Stimulated activated memory B cell treated with anti-CD40 and anti-IgM and Interleukin-4, amounts not matched to agents 10 μg/mL and 1 μg/mL and 100 μg/mL, for 72 hours (primary cell): Measurements from ENCODE around the gene PPARG.

Experiments
- ATAC-seq: fragments of 150-1000 bp; cut with Tn5 transposase; 2 replicates; pipeline ENCODE4 v1.10.0; 2021
- H3K27ac Mint-ChIP-seq: one replicate; pipeline ENCODE4 v1.8.0; 2022; ENCODE audit warnings: mild to moderate bottlenecking, mixed read lengths
- H3K27me3 Mint-ChIP-seq: one replicate; pipeline ENCODE4 v1.8.0; 2022; ENCODE audit warnings: mixed read lengths
- H3K36me3 Mint-ChIP-seq: one replicate; pipeline ENCODE4 v1.8.0; 2022; ENCODE audit warnings: mixed read lengths
- H3K4me1 Mint-ChIP-seq: one replicate; pipeline ENCODE4 v1.8.0; 2022; ENCODE audit warnings: mixed read lengths
- H3K4me3 Mint-ChIP-seq: one replicate; pipeline ENCODE4 v1.8.0; 2022; ENCODE audit warnings: mild to moderate bottlenecking, moderate library complexity, mixed read lengths
- H3K9me3 Mint-ChIP-seq: one replicate; pipeline ENCODE4 v1.8.0; 2022; ENCODE audit warnings: mixed read lengths

The PPARG gene

DNA sequence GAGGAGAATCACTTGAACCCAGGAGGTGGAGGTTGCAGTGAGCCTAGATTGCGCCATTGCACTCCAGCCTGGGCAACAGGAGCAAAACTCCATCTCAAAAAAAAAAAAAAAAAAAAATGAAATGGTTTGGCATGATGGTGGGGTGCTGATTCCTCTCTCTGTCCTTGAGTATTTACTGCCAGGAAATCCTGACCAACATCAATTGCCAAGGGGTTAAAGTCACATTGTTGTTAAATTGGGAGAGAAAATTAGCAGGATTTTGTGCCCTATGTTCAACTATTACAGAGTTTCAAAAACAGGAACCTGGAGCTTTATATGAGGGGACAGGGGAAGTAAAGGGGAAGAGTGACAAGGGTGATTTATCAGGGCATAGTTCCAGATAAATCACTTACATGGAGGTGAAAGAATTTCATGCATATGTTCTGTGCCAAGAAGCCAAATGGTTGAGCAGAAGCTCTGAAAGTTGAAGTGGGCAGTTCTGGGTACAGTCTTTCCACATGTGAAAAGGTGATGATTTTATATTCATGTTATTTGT lies 124.9 kb downstream of the PPARG start:
- H3K27ac Mint-ChIP-seq: no peak overlapping the region
- H3K4me3 Mint-ChIP-seq: no peak overlapping the region
- ATAC-seq: no peak
- no peaks in the 10 kb centered on the region for H3K27me3 Mint-ChIP-seq
- H3K36me3 Mint-ChIP-seq: no peaks in the 10 kb centered on the region
- H3K4me1 Mint-ChIP-seq: no peaks in the 10 kb centered on the region
- H3K9me3 Mint-ChIP-seq: no peaks in the 10 kb centered on the region

DNA sequence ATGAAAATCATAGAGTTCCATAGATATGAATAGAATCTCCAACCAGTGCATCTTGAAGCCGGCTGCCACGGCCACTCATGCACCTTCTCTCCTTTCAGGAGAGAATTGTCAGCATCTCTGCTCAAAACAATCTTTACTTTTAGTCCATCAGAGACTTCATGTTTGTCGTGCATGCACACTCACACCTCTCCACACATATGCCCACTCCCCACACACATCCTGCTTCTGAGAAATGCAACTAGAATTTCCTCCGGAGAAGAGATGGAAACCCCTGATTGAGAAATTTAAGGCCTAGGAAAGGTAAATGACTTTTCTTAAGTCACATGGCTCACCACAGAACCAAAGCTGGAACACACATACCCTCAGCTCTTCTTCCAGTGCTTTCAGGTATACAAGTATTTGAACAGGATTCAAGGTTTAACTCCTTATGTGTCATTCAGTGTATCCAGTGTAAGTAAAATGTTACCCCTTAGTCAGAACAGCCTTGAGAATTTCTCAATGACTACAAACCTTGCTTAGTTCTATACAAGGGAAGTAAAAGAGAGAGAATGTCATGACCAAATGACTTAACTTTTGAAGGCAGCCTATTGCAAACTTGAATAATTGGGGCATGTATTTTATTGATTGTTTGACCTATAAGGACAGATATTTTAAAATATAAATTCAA lies 126.3 kb downstream of the PPARG start:
- H3K36me3 Mint-ChIP-seq: no peaks in the 10 kb centered on the region
- no peaks in the 10 kb centered on the region for H3K27me3 Mint-ChIP-seq
- no peak for ATAC-seq
- H3K9me3 Mint-ChIP-seq: no peaks in the 10 kb centered on the region
- no peak overlapping the region for H3K27ac Mint-ChIP-seq
- no peaks in the 10 kb centered on the region for H3K4me1 Mint-ChIP-seq
- H3K4me3 Mint-ChIP-seq: no peak overlapping the region

DNA sequence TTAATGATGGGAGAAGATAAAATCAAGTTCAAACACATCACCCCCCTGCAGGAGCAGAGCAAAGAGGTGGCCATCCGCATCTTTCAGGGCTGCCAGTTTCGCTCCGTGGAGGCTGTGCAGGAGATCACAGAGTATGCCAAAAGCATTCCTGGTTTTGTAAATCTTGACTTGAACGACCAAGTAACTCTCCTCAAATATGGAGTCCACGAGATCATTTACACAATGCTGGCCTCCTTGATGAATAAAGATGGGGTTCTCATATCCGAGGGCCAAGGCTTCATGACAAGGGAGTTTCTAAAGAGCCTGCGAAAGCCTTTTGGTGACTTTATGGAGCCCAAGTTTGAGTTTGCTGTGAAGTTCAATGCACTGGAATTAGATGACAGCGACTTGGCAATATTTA lies 127.9 kb downstream of the PPARG start:
- H3K36me3 Mint-ChIP-seq: no peaks in the 10 kb centered on the region
- no peaks in the 10 kb centered on the region for H3K27me3 Mint-ChIP-seq
- H3K27ac Mint-ChIP-seq: no peak overlapping the region
- H3K9me3 Mint-ChIP-seq: no peaks in the 10 kb centered on the region
- no peak for ATAC-seq
- H3K4me3 Mint-ChIP-seq: no peak overlapping the region
- no peaks in the 10 kb centered on the region for H3K4me1 Mint-ChIP-seq

DNA sequence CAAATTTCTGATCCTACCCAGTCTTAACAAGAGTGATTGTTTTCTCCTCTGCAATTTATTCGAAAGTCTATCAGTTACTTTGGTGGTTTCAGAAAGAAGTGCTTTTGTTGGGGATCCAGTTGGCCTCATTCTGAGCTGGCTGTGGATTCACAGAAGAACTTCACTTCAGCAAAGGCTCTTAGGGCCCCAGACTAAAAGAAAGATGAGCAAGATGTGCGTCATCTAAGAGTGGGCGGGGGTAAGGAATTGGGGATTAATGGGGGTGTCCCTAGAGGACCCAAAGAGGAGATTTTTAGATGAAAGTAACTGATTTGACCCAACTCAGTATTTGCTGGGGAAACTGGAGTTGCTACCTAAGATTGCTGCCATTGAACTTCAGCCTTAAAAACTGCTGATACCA lies 131.5 kb downstream of the PPARG start:
- Mint-ChIP-seq H3K9me3 (no peaks in the 10 kb centered on the region), H3K36me3 (no peaks in the 10 kb centered on the region), H3K4me1 (no peaks in the 10 kb centered on the region), H3K27me3 (peaks cover 16% of the 10 kb centered on the region), H3K27ac (no peak overlapping the region), H3K4me3 (no peak overlapping the region)
- ATAC-seq: no peak

DNA sequence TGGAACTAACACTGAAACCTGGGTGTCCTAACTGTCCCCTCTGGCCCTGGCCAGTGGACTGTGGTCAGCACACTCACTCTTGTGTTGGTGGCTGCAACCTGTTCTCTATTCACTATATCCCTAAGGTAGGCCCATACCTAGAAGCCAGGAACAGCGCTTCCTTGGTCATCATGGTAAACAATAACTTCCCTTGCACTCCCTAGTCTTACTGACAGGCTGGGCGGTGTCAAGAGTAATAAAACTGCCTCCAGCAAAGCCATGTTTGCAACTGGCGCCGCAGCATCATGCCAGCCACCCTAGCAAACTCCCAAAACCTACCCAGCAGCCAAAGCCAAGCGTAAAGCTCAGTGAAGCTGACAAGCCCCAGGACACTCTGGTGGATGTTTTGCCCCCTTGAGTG lies 132.3 kb downstream of the PPARG start:
- ATAC-seq: no peak
- H3K27ac Mint-ChIP-seq: no peak overlapping the region
- no peak overlapping the region for H3K4me3 Mint-ChIP-seq
- H3K9me3 Mint-ChIP-seq: no peaks in the 10 kb centered on the region
- peaks cover 23% of the 10 kb centered on the region for H3K27me3 Mint-ChIP-seq
- H3K36me3 Mint-ChIP-seq: no peaks in the 10 kb centered on the region
- no peaks in the 10 kb centered on the region for H3K4me1 Mint-ChIP-seq

DNA sequence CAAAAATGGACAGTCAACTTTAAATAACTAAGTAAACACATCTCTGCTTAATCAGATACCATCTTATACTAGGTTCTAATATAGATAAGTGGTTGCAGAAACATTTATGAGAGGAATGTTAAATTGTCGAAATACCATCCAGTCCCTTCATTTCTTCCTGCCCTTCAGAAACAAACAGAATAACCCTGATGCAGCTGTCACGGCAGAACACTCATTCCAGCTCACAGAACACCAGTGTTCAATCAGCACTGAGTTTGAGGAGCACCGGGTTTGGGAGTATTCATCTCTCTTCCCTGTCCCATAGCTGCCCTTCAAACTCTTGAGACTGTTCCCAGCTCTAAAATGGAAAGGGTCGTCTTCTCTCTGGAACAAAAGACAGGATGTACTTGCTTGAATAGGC lies 134.3 kb downstream of the PPARG start:
- no peak overlapping the region for H3K4me3 Mint-ChIP-seq
- no peak overlapping the region for H3K27ac Mint-ChIP-seq
- ATAC-seq: no peak

DNA sequence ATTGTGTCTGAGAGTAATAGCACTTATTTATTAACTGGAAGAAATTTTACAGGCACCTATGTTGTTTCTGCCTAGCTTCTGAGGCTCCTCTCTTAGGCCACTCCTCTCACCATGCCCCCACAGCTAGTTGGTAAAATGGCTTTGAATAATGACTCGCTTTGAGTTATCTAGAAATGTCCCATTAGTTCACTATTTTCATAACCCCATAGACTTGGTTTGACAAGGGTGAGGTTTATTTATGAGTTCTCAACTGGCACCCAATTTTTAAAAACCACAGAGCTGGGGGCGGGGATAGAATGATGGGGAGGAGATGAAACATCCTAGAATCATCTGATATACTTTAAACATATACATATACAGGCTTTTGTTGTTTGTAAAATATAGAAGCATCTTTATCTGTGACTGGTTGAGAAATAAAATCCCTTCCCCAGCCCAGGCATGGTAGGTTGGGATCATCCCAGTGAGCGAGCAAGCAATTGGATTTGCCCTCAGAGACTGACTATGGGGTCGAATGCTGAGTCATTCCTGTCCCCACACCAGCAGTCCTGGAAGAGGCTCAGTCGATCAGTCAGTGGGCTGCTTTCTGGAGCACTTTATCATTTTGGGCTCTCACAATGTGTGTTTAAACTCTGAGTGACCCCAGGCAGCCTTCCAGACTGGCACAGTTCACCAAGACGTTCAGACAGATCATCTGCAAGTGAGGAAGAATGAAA lies 135.2 kb downstream of the PPARG start:
- peaks cover 26% of the 10 kb centered on the region for H3K27me3 Mint-ChIP-seq
- H3K9me3 Mint-ChIP-seq: no peaks in the 10 kb centered on the region
- H3K4me1 Mint-ChIP-seq: no peaks in the 10 kb centered on the region
- H3K36me3 Mint-ChIP-seq: no peaks in the 10 kb centered on the region
- no peak overlapping the region for H3K4me3 Mint-ChIP-seq
- ATAC-seq: peak; percentile 35
- no peak overlapping the region for H3K27ac Mint-ChIP-seq

More for the DNA sequence above, 134.3 kb downstream of the PPARG start:
- H3K4me1 Mint-ChIP-seq: no peaks in the 10 kb centered on the region
- H3K27me3 Mint-ChIP-seq: peaks cover 26% of the 10 kb centered on the region
- no peaks in the 10 kb centered on the region for H3K9me3 Mint-ChIP-seq
- H3K36me3 Mint-ChIP-seq: no peaks in the 10 kb centered on the region

DNA sequence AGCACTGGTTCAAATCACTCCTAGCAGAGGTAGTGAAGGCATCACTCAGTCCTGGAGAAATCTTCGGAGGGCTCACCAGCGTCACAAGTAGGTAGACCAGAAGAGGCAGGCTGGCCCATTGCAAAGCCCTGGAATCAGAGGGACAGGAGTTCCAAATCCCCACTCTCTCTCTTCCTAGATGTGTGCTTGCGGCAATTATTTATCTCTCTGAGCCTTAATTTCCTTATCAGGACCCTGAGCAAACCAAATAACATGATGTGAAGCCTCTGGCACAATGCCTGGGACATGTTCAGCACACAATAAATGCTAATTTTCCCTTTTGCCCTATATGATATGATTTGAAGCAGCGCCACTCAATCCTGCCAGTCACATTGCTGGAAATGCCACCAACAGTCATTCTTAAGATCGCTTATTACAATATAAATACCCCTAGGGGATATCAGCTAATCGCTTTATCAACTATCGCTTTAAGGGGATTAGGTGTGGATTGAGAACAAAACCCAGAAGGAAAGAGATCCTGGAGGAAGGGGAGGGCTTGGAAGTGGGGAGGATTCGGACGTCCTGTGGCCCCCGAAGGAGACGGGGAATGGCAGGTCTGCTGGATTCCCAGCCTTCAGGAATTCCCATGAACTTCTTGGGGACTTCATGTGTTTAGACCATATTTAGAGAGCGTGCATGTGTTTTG lies 135.9 kb downstream of the PPARG start:
- ATAC-seq: no peak
- H3K27ac Mint-ChIP-seq: no peak overlapping the region
- H3K9me3 Mint-ChIP-seq: no peaks in the 10 kb centered on the region
- no peaks in the 10 kb centered on the region for H3K4me1 Mint-ChIP-seq
- H3K36me3 Mint-ChIP-seq: no peaks in the 10 kb centered on the region
- no peak overlapping the region for H3K4me3 Mint-ChIP-seq
- peaks cover 26% of the 10 kb centered on the region for H3K27me3 Mint-ChIP-seq

DNA sequence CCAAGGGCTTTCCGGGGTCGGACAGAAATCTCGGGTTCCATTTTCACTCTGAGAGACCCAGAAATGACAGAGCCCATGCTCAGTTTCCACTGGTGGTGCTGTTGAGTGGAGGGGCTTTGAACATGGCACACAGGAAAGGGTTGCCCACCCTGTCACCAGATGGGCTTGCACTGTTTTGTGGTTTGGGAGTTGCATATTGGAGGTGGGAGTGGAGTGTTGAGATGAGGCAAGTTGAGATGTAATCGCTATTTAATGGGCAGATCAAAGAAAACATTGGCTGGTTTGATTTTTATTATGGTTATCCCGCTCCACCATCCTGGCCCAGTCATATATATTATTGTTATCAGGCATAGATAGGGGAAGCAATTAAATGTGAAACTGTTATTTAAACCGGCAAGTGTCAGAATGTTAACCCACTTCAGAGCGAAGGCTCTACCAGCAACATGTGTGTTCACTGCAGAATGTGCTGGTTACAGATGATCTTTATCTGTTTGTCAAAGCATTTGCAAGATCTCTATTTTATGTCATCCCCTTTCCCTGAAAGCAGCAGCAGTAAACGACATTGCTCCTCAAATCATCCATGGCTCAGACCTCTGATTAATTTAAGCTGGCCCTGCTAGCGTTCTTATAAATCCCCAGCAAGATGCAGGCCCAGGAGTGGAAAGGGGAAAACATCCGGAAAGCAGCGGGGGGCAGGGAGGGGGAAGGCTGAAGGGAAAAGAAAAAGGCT lies 137.1 kb downstream of the PPARG start:
- Mint-ChIP-seq H3K27ac (no peak overlapping the region), H3K36me3 (no peaks in the 10 kb centered on the region), H3K4me3 (no peak overlapping the region), H3K27me3 (peaks cover 26% of the 10 kb centered on the region), H3K9me3 (no peaks in the 10 kb centered on the region), H3K4me1 (no peaks in the 10 kb centered on the region)
- no peak for ATAC-seq

DNA sequence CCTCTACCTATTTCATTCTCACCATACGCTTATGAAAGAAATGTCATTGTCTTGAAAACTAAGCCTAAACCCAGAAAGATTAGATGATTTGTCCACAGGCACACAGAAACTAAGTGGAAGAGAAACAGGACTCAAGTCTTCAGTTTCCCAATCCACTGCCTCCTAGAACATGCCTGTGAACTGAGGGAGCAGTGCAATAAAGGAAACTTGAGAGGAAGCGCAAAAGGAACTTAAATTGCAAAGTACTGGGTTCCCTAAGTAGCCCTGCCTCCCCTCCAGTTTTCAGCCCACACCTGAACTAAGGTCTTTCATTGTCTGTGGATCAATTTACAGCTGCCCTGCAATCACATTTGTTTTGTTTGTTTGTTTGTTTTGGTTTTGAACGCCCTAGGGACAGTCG lies 138.7 kb downstream of the PPARG start:
- no peaks in the 10 kb centered on the region for H3K9me3 Mint-ChIP-seq
- ATAC-seq: no peak
- H3K36me3 Mint-ChIP-seq: no peaks in the 10 kb centered on the region
- H3K4me3 Mint-ChIP-seq: no peak overlapping the region
- H3K27me3 Mint-ChIP-seq: peaks cover 26% of the 10 kb centered on the region
- no peaks in the 10 kb centered on the region for H3K4me1 Mint-ChIP-seq
- H3K27ac Mint-ChIP-seq: no peak overlapping the region

DNA sequence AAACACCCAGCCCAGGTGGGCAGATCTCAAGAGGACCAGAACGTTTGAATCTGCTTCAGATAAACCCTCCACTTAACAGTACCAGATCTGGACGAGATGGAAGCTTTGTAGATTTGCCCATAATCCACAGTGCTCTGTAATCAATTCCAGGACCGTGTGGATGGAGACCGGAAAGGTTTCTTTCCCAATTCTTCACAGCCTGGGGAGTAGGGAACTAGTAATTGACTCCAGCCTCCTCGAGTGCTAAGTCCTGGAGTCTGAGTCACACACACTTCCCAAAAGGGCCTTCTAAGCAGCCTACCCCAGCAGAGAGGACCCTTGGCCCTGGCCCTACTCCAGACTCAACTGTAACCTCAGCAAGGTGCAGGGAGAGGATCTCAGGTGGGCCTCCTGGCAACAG lies 139.3 kb downstream of the PPARG start:
- H3K4me3 Mint-ChIP-seq: no peak overlapping the region
- ATAC-seq: peak; percentile 31

DNA sequence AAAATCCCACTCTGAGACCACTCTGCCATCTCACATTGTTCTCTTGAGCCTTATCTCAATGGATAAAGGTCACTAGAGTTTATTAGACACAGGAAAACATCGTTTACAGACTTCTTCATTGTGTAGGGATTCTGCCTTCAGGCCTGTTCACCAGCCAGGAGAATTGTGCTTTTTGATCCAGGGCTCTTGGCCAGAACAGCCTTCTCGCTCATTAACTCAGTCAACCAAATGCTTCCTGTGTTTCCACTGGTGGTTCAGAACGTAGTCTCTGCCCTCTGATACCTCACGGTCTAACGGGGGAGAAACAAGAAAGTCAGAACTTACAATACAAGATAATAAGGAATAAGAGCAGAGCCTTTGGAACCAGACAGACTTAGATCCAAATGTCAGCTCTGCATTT lies 141.2 kb downstream of the PPARG start:
- no peak for ATAC-seq
- H3K27ac Mint-ChIP-seq: no peak overlapping the region
- H3K36me3 Mint-ChIP-seq: no peaks in the 10 kb centered on the region
- H3K4me3 Mint-ChIP-seq: no peak overlapping the region
- H3K4me1 Mint-ChIP-seq: no peaks in the 10 kb centered on the region
- peaks cover 18% of the 10 kb centered on the region for H3K27me3 Mint-ChIP-seq
- H3K9me3 Mint-ChIP-seq: no peaks in the 10 kb centered on the region

More for the DNA sequence above, 139.3 kb downstream of the PPARG start:
- no peaks in the 10 kb centered on the region for H3K4me1 Mint-ChIP-seq
- no peaks in the 10 kb centered on the region for H3K9me3 Mint-ChIP-seq
- peaks cover 26% of the 10 kb centered on the region for H3K27me3 Mint-ChIP-seq
- no peak overlapping the region for H3K27ac Mint-ChIP-seq
- H3K36me3 Mint-ChIP-seq: no peaks in the 10 kb centered on the region

DNA sequence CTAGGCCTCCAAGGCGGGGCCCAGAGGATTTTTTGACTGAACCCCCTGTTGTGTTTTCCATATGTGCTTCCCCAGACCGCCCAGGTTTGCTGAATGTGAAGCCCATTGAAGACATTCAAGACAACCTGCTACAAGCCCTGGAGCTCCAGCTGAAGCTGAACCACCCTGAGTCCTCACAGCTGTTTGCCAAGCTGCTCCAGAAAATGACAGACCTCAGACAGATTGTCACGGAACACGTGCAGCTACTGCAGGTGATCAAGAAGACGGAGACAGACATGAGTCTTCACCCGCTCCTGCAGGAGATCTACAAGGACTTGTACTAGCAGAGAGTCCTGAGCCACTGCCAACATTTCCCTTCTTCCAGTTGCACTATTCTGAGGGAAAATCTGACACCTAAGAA lies 145.0 kb downstream of the PPARG start:
- no peaks in the 10 kb centered on the region for H3K36me3 Mint-ChIP-seq
- H3K4me3 Mint-ChIP-seq: no peak overlapping the region
- H3K27ac Mint-ChIP-seq: no peak overlapping the region
- no peaks in the 10 kb centered on the region for H3K9me3 Mint-ChIP-seq
- no peaks in the 10 kb centered on the region for H3K4me1 Mint-ChIP-seq
- ATAC-seq: no peak
- H3K27me3 Mint-ChIP-seq: peaks cover 30% of the 10 kb centered on the region

DNA sequence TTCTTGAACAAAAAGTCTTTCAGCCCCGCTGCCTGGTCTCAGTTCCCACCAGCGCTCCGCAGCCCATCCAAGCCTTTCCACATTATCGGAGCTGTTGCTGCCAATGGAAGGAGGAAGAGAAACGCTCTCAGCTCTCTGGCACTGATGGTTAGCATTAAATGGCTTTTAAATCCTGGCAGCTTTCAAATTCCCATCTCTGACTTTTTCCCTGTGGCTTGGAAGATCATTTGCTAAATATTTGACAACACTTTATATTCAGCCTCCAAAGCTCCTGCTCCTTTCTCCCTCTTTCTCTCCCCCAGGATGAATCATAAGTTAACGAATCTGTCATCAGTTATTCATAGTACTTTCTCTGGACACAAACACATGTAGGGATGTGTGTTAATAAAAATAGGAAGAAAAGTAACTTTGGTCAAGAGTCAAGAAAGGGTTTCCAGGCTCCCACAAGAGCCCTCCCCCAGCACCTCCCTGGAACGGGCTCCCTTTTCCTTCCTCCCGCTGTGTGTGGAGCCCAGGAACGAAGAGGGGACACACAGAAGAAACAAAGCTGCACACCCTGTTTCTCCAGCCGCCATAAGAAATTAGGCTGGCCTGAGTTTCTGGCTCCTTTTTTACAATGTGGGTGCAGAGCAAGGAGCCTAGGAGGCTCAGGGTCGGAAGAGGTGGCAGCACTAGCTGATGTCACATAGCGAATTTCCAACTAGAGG lies 147.8 kb downstream of the PPARG start:
- H3K9me3 Mint-ChIP-seq: no peaks in the 10 kb centered on the region
- no peak overlapping the region for H3K27ac Mint-ChIP-seq
- no peak overlapping the region for H3K4me3 Mint-ChIP-seq
- no peaks in the 10 kb centered on the region for H3K4me1 Mint-ChIP-seq
- no peak for ATAC-seq
- no peaks in the 10 kb centered on the region for H3K36me3 Mint-ChIP-seq
- H3K27me3 Mint-ChIP-seq: peaks cover 30% of the 10 kb centered on the region

DNA sequence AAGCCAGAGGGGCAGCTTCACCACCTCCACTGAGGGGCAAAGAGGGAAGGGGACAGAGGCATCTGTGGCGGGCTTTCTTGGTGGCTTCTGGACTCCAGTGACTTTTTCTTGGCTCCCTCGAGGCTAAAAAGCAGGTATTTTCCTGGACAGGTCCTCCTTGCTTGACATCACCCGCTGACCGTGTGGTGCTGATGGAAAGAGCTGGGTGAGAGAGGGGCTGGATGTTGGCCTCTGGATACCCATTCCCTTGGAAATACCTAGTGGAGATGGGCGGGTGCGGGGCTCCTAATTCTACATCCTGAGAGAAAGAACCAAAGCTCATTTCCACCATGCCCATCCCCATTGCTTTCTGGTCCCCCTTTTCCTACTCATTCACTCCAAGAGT lies 148.3 kb downstream of the PPARG start:
- H3K4me1 Mint-ChIP-seq: no peaks in the 10 kb centered on the region
- no peak for ATAC-seq
- no peaks in the 10 kb centered on the region for H3K9me3 Mint-ChIP-seq
- H3K36me3 Mint-ChIP-seq: no peaks in the 10 kb centered on the region
- peaks cover 30% of the 10 kb centered on the region for H3K27me3 Mint-ChIP-seq
- no peak overlapping the region for H3K27ac Mint-ChIP-seq
- H3K4me3 Mint-ChIP-seq: no peak overlapping the region
